C4-2B (cell line): ENCODE measurements around the gene SLC4A1AP.

Experiments used
- H3K27ac ChIP-seq: fragments of 450-650 bp; 2 replicates; pipeline ENCODE4 v1.5.1; 2017
- ZFX ChIP-seq: fragments of 450-650 bp; IDR thresholded peaks from 2 replicates; pipeline ENCODE4 v1.6.1; 2017
- TF ChIP-seq, protein P1 (sequence below): fragments of 450-650 bp; conservative IDR thresholded peaks from 2 replicates; pipeline ENCODE4 v1.5.1; 2017; ENCODE audit warnings: mild to moderate bottlenecking

SLC4A1AP gene

DNA sequence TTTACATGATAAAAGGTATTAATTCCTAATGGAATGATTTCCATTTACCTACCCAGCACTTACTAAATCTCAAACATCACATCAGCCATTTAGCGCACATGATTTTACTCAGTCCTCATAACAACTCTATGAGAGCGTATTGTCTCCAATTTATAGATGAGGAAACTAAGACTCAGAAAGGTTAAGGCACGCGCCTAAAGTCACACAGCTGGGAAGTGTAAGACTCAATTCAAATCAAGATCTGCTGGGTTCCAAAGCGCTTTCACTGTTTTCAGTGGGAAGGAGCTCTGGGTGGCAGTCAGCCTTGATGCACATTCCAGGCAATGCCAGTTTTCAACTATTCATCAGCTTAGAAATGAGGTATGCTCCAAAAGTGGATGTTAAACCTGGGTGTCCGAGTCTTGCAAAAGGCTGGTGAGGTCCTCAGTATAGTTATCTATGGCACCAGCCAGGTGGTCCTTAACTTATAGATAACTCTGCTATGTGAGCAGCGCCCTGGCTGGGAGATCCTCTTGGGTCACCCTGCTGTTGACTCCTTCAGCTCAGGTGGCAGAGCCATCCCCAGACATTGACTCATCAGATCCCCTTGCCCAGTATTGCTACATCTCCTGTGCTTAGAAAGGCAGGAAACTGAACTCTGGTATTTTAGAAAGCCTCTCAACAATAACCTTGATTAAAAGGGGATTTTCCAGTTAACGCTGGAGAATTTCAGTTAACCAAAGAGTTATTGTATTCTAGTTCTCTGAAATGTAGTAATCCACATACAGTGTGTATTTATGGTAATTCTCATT lies 47.1 kb downstream of the SLC4A1AP start:
- no peak overlapping the region for H3K27ac ChIP-seq

DNA sequence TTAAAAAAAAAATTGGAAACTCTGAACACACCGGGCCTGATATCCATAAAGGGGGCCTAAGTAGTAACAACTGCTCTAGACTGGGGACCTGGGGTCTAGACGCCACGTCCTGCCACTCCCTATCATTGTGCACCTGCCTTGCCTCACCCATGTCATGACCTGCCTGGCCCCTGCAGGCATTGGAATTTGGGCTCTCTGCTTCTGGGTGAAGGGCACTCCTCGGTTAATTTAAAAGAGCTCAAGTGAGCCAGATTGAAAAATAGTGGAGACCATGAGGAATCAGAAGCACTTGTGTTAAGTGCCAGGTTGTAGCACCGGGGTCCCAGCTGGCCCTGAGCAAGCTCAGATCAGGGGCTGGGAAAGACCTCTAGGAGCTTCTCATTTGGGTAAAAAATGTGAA lies 48.1 kb downstream of the SLC4A1AP start:
- H3K27ac ChIP-seq, result no peak overlapping the region
- TF ChIP-seq ZFX, result no peak

More for the DNA sequence above, 47.1 kb downstream of the SLC4A1AP start:
- no peak for TF ChIP-seq ZFX
- TF ChIP-seq, protein P1, sequence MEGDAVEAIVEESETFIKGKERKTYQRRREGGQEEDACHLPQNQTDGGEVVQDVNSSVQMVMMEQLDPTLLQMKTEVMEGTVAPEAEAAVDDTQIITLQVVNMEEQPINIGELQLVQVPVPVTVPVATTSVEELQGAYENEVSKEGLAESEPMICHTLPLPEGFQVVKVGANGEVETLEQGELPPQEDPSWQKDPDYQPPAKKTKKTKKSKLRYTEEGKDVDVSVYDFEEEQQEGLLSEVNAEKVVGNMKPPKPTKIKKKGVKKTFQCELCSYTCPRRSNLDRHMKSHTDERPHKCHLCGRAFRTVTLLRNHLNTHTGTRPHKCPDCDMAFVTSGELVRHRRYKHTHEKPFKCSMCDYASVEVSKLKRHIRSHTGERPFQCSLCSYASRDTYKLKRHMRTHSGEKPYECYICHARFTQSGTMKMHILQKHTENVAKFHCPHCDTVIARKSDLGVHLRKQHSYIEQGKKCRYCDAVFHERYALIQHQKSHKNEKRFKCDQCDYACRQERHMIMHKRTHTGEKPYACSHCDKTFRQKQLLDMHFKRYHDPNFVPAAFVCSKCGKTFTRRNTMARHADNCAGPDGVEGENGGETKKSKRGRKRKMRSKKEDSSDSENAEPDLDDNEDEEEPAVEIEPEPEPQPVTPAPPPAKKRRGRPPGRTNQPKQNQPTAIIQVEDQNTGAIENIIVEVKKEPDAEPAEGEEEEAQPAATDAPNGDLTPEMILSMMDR, result no peak

DNA sequence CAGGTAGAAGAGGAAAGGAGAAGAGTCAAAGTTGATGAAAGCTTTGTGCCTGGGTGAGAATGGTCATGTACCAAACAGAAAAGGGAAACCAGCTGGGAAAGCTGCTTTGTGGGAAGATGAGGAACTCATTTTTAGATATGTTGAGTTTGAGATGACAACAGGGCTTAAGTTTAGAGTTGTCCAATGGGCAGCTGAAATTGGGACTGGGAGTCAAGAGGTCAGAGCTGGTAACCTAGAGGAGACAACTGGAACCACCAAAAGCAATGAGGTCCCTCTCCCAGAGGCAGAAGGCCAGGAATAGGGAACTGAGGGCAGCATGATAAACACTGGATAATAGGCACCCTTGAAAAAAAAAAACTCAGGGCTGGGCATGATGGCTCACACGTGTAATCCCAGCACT lies 48.8 kb downstream of the SLC4A1AP start:
- TF ChIP-seq, protein P1, result no peak
- no peak for TF ChIP-seq ZFX
- no peak overlapping the region for H3K27ac ChIP-seq

DNA sequence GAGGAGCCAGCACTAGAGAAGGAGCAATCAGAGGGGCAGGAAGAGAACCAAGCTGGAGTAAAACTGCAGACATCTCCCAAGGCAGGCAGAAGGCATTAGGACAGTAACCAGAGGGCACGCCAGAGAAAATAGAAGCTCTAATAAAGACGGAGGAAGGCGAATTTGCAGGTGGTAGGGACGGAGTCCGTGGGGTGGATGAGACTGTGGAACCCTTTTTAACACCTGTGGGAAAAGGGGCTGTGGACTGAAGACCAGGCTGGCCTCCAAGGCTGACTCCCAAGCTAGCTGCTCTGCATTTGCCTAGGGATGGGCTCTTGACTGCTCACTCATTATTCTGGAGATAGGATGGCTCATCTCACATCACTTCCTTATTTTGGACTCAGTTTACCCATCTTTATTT lies 49.5 kb downstream of the SLC4A1AP start:
- TF ChIP-seq ZFX, result no peak
- TF ChIP-seq, protein P1, result no peak
- no peak overlapping the region for H3K27ac ChIP-seq

DNA sequence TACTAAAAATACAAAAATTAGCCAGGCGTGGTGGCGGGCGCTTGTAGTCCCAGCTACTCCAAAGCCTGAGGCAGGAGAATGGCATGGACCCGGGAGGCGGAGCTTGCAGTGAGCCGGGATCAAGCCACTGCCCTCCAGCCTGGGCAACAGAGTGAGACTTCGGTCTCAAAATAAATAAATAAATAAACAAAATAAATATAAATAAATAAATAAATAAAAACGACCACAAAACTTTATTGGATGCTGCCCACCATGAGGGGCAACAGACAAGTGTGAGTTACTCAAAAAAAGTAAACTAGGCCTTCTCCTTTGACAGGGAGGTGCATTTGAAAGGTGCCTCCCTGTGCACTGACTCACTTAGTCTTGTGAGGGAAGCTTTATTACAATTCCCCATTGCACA lies 50.4 kb downstream of the SLC4A1AP start:
- TF ChIP-seq, protein P1, result no peak
- no peak for TF ChIP-seq ZFX
- no peak overlapping the region for H3K27ac ChIP-seq

DNA sequence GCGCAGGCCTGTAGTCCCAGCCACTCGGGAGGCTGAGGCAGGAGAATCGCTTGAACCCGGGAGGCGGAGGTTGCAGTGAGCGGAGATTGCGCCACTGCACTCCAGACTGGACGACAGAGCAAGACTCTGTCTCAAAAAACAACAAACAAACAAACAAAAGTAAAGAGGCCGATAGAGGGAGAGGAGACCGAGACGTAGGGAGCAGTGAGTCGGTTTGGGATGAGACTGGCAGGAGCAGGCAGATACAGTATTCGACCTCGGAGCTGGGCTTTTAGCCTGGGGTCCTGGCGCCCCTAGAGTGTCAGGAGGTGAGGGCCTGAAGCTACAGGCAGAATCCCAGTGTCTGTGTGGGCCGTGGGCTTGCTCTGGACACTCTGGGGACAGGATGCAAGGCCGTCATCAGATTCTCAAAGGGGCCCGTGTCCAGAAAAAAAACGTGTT lies 51.2 kb downstream of the SLC4A1AP start:
- no peak overlapping the region for H3K27ac ChIP-seq

DNA sequence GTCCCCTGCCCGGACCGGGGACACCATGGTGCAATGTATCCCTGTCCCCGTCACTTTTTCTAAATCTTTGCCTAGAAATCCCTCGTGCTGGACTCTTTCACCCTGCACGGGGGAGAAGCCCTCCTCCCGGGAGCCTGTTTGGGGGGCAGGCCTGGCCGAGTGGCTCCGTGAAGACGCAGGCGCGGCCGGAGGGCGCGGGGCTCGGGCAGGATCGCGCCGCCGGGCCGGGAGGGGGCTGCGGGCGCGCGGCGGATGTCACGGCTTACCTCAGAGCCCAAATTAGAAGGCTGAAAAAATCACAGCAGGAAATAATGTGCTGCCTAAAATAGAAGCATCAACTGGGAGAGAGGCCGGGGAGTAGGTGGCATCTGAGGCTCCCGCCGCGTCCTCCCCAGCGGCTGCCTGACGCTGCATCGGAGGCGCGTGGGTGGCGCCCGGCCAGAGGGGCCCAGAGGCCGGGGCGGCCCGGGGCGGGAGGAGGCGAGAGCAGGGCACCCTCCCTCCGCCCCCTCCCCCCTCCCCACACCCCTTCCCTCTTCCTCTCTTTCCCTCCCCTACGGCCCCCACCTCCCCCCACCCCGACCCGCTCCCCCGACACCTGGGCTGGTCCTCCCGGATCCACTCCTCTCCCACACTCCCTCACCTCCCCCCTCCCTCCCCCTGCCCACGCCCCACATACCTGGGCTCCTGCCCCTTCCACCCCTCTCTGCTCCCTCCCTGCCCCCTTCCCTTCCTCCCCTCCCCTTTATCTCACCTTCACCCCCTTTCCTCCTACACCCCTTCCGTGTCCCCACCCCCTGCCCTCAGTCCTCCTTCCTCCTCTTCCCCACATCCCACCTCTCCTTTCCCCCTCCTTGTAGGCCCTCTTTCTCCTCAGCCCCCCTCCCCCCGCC lies 51.9 kb downstream of the SLC4A1AP start:
- H3K27ac ChIP-seq, result no peak overlapping the region

More for the DNA sequence above, 51.2 kb downstream of the SLC4A1AP start:
- TF ChIP-seq ZFX, result no peak
- TF ChIP-seq, protein P1, result no peak

More for the DNA sequence above, 51.9 kb downstream of the SLC4A1AP start:
- TF ChIP-seq ZFX, result no peak
- TF ChIP-seq, protein P1, result no peak
